ENCODE measurements around the gene TPP2.

DNA sequence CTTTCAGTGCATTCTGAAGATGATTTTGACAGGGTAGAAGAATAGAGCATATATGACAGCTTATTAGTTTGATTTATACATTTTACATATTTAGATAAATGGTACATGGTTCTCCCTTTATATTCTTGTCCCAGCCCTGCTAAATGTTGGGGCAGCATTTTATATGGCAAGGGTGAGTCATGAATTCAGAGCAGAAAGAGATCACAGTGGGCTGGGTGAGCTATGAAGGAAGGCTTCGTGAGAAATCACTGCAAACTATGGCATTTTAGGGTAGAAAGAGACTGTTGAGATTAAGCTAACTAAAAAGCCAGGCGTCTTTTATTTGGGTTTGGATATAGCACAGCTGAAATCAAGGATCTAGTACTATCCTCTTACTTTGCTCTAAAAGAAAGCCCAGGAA lies 122.0 kb downstream of the TPP2 start:
- TF ChIP-seq CAMTA2 (CRISPR knock-in tag; conservative IDR thresholded peaks at IDR 0.05), result no peak
- no peak for TF ChIP-seq CTCF (IDR thresholded peaks at IDR 0.05 in 2 of 3, conservative IDR thresholded peaks at IDR 0.05 in 1 of 3; ENCODE audit: insufficient read depth in 2 of 3, low read depth in 1 of 3, low read length in 3 of 3)
- TF ChIP-seq ZNF12 (CRISPR knock-in tag; IDR thresholded peaks at IDR 0.05), result no peak

All from K562 (cell line).